CD8-positive, alpha-beta memory T cell (primary cell): ENCODE measurements around the gene STK10. TPM values are rescaled to one million over a fixed set of nuclear protein-coding genes. Genes with fewer than 3 reads are reported as not detected.
A peak's percentile ranks its signal among the peaks of the same experiment; 100 is the strongest.

Source experiments
- CTCF ChIA-PET: fragments of 350-600 bp; sonication (Branson Sonifier 250); formaldehyde crosslinking; loops from one replicate; lab custom pipeline; 2021; ENCODE audit warnings: antibody characterized with exemption; lab: Charles Lee
- POLR2A ChIA-PET: fragments of 350-600 bp; sonication (Branson Sonifier 250); formaldehyde crosslinking; loops from one replicate; lab custom pipeline; 2021; ENCODE audit warnings: antibody characterized with exemption; lab: Charles Lee
- DNase-seq, 5 donors: peaks; one replicate each; pipeline versions ENCODE4 v3.0.0 to v3.0.0-alpha.2; 2020 to 2022; ENCODE audit warnings: mixed read lengths in 1 of 5
- H3K27ac ChIP-seq: one replicate; pipeline ENCODE4 v1.7.0; 2013; ENCODE audit warnings: low read depth, mild to moderate bottlenecking, low read length, moderate library complexity
- H3K27me3 ChIP-seq: 2 replicates; pipeline ENCODE4 v1.7.0; 2013; ENCODE audit warnings: low read length, mild to moderate bottlenecking; ENCODE audit not compliant: insufficient read depth, poor library complexity, severe bottlenecking
- H3K36me3 ChIP-seq: 2 replicates; pipeline ENCODE4 v1.7.0; 2013; ENCODE audit warnings: mild to moderate bottlenecking, low read length, moderate library complexity; ENCODE audit not compliant: insufficient read depth
- H3K4me1 ChIP-seq: 2 replicates; pipeline ENCODE4 v1.7.0; 2013; ENCODE audit warnings: mild to moderate bottlenecking, low read length, moderate library complexity; ENCODE audit not compliant: insufficient read depth
- H3K4me3 ChIP-seq: 2 replicates; pipeline ENCODE4 v1.7.0; 2013; ENCODE audit warnings: mild to moderate bottlenecking, low read length
- H3K9me3 ChIP-seq: 2 replicates; pipeline ENCODE4 v1.7.0; 2013; ENCODE audit warnings: mild to moderate bottlenecking, low read length
- H3K27ac Mint-ChIP-seq, 8 donors: one replicate each; pipeline ENCODE4 v1.8.0; 2020 to 2021; ENCODE audit warnings: mixed read lengths in 8 of 8, mild to moderate bottlenecking in 6 of 8, inconsistent platforms in 3 of 8, moderate library complexity in 3 of 8
- H3K27me3 Mint-ChIP-seq, 2 donors: one replicate each; pipeline ENCODE4 v1.8.0; 2020 to 2021; ENCODE audit warnings: mixed read lengths in 2 of 2, mild to moderate bottlenecking in 1 of 2, moderate library complexity in 1 of 2
- H3K36me3 Mint-ChIP-seq, 3 donors: one replicate each; pipeline ENCODE4 v1.8.0; 2020 to 2021; ENCODE audit warnings: mixed read lengths in 3 of 3, inconsistent platforms in 1 of 3, mild to moderate bottlenecking in 1 of 3
- H3K4me1 Mint-ChIP-seq, 3 donors: one replicate each; pipeline ENCODE4 v1.8.0; 2020 to 2021; ENCODE audit warnings: mixed read lengths in 3 of 3, inconsistent platforms in 1 of 3, mild to moderate bottlenecking in 1 of 3
- H3K4me3 Mint-ChIP-seq, 7 donors: one replicate each; pipeline ENCODE4 v1.8.0; 2020 to 2021; ENCODE audit warnings: mixed read lengths in 7 of 7, mild to moderate bottlenecking in 6 of 7, moderate library complexity in 4 of 7, inconsistent platforms in 2 of 7
- H3K9me3 Mint-ChIP-seq, 5 donors: one replicate each; pipeline ENCODE4 v1.8.0; 2020 to 2022; ENCODE audit warnings: mixed read lengths in 5 of 5, mild to moderate bottlenecking in 3 of 5, moderate library complexity in 2 of 5, inconsistent platforms in 1 of 5
- polyA plus RNA-seq: library from polyadenylated mRNA; unstranded; fragments of 300-500 nt; fragmentation: Illumina TruSeq; gene quantifications from one replicate; pipeline ENCODE4 v1.2.3, GENCODE V29; 2021
- total RNA-seq, 2 experiments: library from RNA; stranded (reverse); gene quantifications; one replicate each; pipeline ENCODE4 v1.2.3, GENCODE V29; 2021

STK10 gene
- total and polyA plus RNA-seq, 3 experiments from 2014 or later, result 113 to 170 (median 118) TPM

DNA sequence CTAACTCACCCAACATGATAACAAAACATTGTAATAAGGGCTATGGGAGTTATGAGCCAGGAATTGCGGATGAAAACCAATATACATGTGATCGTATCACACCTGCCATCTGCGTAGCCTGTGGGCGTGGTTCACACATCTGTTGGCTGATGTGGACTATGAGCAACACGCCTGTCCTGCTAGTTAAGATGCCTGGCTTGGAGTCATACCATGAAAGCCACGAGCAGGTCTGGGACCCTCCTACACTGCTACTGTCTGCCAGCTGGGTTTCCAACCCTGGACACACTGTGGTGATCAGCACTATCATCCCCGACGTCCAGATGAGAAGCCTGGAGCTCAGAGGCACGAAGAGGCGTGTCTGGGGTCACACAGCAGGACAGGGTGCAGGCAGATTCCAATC lies 40.2 kb downstream of the STK10 start:
- peaks cover 95% of the 10 kb centered on the region for H3K4me1 ChIP-seq
- H3K27me3 ChIP-seq, result no peaks in the 10 kb centered on the region
- Mint-ChIP-seq H3K9me3 (no peaks in the 10 kb centered on the region), H3K4me3 (peak overlapping the region in 3 of 7 donors; percentile 11 to 66 (median 39)), H3K4me1 (peaks cover 80 to 97% (median 95%) of the 10 kb centered on the region in 3 donors), H3K27me3 (peaks cover 0 to 2% of the 10 kb centered on the region in 2 donors), H3K27ac (peak overlapping the region; percentile 84 to 97 (median 94)), H3K36me3 (peaks cover 7 to 80% (median 20%) of the 10 kb centered on the region in 3 donors)
- no peak overlapping the region for H3K4me3 ChIP-seq
- H3K36me3 ChIP-seq, result peaks cover 32% of the 10 kb centered on the region
- DNase-seq, result peak in 4 of 5 donors; percentile 12 to 54 (median 18)
- H3K9me3 ChIP-seq, result no peaks in the 10 kb centered on the region
- ChIA-PET POLR2A (no interaction called here), CTCF (interaction anchor here (1.2 kb wide), 1 partner anchor 26 kb away, joined by 4 read pairs; no protein-coding TSS in a partner anchor)
- H3K27ac ChIP-seq, result peak overlapping the region; percentile 7

DNA sequence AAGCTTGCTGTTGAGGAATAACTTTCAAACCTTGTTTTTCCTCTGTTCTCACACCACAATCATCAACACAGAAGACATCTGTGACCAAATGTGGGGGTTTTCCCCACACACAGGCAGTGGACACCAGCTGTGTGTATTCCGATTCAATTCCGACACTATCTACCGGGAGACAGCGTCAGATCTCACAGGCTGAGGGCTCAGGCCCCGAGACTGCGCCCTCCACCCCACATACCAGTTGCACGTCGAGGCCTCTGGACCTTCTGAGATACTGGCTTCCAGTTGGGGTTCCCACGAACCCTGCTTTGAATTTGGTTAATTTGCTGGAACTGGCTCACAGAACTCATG lies 41.3 kb downstream of the STK10 start:
- Mint-ChIP-seq H3K4me1 (peaks cover 80 to 97% (median 95%) of the 10 kb centered on the region in 3 donors), H3K27ac (peak overlapping the region; percentile 61 to 97 (median 94)), H3K9me3 (no peaks in the 10 kb centered on the region), H3K27me3 (peaks cover 0 to 2% of the 10 kb centered on the region in 2 donors), H3K4me3 (peak overlapping the region in 4 of 7 donors; percentile 41 to 68 (median 56)), H3K36me3 (peaks cover 2 to 80% (median 14%) of the 10 kb centered on the region in 3 donors)
- ChIA-PET CTCF (no interaction called here), POLR2A (interaction anchor here (0.7 kb wide), 1 partner anchor 83 kb away, joined by 4 read pairs; no protein-coding TSS in a partner anchor)
- Histone ChIP-seq H3K36me3 (peaks cover 25% of the 10 kb centered on the region), H3K27me3 (no peaks in the 10 kb centered on the region), H3K27ac (no peak overlapping the region), H3K4me1 (peaks cover 95% of the 10 kb centered on the region), H3K4me3 (no peak overlapping the region), H3K9me3 (no peaks in the 10 kb centered on the region)
- peak in 1 of 5 donors; percentile 6 for DNase-seq

DNA sequence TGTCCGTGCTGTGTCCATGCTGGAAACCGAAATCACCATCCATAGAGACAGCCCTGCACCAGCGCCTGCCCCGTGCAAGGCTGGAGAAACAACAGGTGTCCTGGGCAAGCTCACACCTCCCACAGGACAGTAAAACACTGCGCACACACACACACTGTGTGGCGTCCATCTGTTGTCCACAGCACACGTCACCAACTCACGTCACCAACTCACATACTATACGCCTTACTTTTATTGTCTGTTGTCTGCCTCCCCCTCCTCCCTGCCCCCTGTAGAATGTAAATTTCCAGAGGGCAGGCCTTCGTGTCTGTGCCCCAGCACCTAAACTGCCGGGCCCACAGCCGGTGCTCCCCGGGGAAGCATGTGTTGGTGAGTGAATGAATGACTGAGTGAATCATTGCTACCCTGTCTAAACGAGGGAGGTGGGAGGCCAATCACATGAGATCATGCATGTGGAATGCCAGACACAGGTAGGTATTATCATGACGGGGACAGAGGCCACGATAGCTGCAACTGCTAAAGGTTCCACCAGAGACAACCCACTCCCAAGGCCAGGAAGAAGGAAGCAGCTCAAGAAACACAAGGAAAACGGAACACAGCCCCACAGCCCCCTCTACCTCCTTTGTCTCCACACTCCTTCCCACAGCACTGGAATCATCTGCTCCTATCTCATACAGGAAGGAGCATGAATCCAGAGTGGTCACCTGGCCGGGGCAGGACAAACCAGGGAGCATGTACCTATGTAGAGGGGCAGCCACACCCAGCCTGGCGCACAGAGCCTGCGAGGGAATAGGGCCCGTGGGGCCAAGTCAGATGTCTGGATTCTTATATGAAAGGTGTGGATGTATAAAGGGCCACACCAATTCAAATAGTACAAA lies 41.9 kb downstream of the STK10 start:
- Histone ChIP-seq H3K9me3 (no peaks in the 10 kb centered on the region), H3K36me3 (peaks cover 24% of the 10 kb centered on the region), H3K4me1 (peaks cover 95% of the 10 kb centered on the region), H3K27ac (no peak overlapping the region), H3K4me3 (no peak overlapping the region), H3K27me3 (no peaks in the 10 kb centered on the region)
- Mint-ChIP-seq H3K9me3 (no peaks in the 10 kb centered on the region), H3K27ac (peak overlapping the region; percentile 78 to 98 (median 94)), H3K36me3 (peaks cover 0 to 76% (median 11%) of the 10 kb centered on the region in 3 donors), H3K4me1 (peaks cover 81 to 95% (median 93%) of the 10 kb centered on the region in 3 donors), H3K4me3 (peak overlapping the region in 2 of 7 donors; percentile 36 to 68), H3K27me3 (peaks cover 0 to 2% of the 10 kb centered on the region in 2 donors)
- POLR2A ChIA-PET, result no interaction called here
- peak in 1 of 5 donors; percentile 34 for DNase-seq
- CTCF ChIA-PET, result interaction anchor here (1.5 kb wide), 1 partner anchor 40 kb away, joined by 5 read pairs; no protein-coding TSS in a partner anchor

DNA sequence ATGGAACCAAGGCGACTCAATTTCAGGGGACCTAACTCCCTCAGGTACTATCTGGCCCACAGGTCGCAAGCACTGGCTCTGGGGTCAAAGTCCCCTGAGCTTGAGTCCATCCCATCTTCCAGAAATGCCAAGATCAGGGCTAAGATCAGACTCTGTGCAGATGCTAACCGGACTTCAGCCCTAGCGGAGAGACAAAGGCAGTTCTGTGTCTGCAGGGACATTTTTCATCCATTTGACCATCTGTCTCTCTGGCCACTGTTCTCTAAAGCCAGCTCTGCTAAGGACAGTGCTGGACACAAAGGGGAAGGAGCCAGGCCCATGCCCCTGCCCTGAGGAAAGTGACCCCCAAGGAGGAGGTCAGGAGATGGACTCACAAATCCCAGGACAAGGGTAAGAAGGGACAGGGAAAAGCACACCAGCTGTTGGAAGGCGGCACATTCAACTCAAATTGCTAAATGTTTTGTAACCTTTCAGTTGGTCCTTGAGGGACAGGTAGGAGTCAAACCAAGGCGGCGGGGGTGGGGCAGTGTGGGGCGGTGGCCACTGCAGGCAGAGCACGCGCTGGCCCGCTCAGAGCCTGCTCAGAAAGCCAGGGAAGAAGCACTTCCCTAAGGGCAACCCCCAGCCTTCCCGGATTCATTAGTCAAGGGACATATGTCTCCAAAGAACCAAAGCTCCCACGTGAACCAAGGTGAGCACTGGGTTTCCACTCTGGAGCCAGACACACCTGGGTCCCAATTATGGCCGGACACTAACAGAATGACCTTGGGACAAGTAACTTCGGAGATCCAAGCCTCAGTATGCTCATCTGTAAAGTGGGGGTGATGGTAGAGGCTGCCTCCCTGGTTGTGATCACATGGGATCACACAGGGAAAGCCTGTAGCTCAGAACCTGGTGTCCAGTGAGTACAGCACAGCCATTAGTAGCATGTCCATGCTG lies 42.8 kb downstream of the STK10 start:
- DNase-seq, result peak in 1 of 5 donors; percentile 12
- Mint-ChIP-seq H3K36me3 (peaks cover 0 to 73% (median 6%) of the 10 kb centered on the region in 3 donors), H3K27ac (peak overlapping the region; percentile 63 to 98 (median 93)), H3K9me3 (no peaks in the 10 kb centered on the region), H3K4me3 (peak overlapping the region in 3 of 7 donors; percentile 19 to 52 (median 20)), H3K4me1 (peaks cover 78 to 95% (median 93%) of the 10 kb centered on the region in 3 donors), H3K27me3 (peaks cover 0 to 2% of the 10 kb centered on the region in 2 donors)
- Histone ChIP-seq H3K27ac (peak overlapping the region; percentile 38), H3K27me3 (no peaks in the 10 kb centered on the region), H3K4me1 (peaks cover 93% of the 10 kb centered on the region), H3K9me3 (no peaks in the 10 kb centered on the region), H3K36me3 (peaks cover 27% of the 10 kb centered on the region), H3K4me3 (no peak overlapping the region)
- ChIA-PET POLR2A (no interaction called here), CTCF (interaction anchor here (0.6 to 1.5 kb wide), 3 partner anchors 39 to 44 kb away, joined by 3 to 5 read pairs (median 3); no protein-coding TSS in a partner anchor)

DNA sequence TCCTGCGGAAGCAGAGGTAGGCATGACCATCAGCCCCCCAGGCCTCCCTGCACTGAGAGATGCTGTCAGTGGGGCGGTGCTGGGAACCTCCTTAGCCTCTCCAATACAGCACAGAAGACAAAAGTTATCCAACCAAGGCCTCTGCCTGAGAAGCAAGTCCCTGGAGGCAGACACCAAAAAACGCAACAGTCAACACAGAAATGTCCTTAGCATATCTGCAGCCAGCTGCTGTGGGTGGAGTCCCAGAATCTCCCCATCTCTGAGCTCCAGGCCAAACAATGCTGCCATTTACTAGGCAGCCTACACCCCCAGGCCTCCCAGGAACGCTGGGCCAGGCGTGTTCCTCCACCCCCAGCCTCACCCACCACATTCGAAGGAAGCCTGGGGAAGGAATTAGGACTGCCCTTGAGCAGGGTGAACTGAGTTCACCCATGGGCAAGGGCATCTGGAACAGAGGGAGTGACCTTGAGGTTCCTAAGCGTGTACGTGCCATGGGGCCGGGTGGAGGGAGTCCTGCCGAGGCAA lies 43.7 kb downstream of the STK10 start:
- peaks cover 0 to 77% (median 8%) of the 10 kb centered on the region in 3 donors for H3K36me3 Mint-ChIP-seq
- Histone ChIP-seq H3K4me3 (no peak overlapping the region), H3K36me3 (peaks cover 27% of the 10 kb centered on the region), H3K4me1 (peaks cover 94% of the 10 kb centered on the region), H3K9me3 (no peaks in the 10 kb centered on the region), H3K27me3 (no peaks in the 10 kb centered on the region), H3K27ac (no peak overlapping the region)
- DNase-seq, result peak in 1 of 5 donors; percentile 42
- no peaks in the 10 kb centered on the region for H3K9me3 Mint-ChIP-seq
- H3K27me3 Mint-ChIP-seq, result peaks cover 0 to 2% of the 10 kb centered on the region in 2 donors
- ChIA-PET POLR2A (no interaction called here), CTCF (interaction anchor here (0.9 to 2.3 kb wide), 3 partner anchors 38 to 44 kb away, joined by 3 to 11 read pairs (median 3); partner anchors contain the start of gene STK10)
- peak overlapping the region in 5 of 7 donors; percentile 6 to 62 (median 52) for H3K4me3 Mint-ChIP-seq
- H3K27ac Mint-ChIP-seq, result peak overlapping the region; percentile 76 to 98 (median 84)
- H3K4me1 Mint-ChIP-seq, result peaks cover 85 to 97% (median 95%) of the 10 kb centered on the region in 3 donors

DNA sequence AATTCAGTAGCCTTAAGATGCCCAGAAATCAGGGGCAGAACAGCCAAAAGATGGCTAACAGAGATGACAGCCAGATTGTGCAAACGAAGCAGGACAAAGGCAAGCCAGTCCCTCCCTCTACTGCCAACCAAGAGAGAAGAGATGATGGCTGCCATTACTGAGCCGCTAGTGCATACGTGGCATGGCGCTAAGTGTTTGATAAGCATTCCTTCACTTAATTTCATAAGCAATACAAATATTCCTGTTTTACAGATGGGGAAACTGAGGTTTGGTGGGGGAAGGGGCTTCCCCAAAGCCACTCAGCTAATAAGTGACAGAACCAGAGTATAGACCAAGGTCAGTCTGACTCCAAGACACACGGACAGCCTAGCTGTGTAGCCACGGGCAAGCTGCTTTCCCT lies 44.1 kb downstream of the STK10 start:
- no peaks in the 10 kb centered on the region for H3K9me3 ChIP-seq
- DNase-seq, result peak in 1 of 5 donors; percentile 10
- CTCF ChIA-PET, result interaction anchor here (1.0 to 2.3 kb wide), 2 partner anchors 43 to 45 kb away, joined by 3 to 11 read pairs; partner anchors contain the start of gene STK10
- H3K4me1 ChIP-seq, result peaks cover 89% of the 10 kb centered on the region
- peaks cover 0 to 76% (median 8%) of the 10 kb centered on the region in 3 donors for H3K36me3 Mint-ChIP-seq
- H3K9me3 Mint-ChIP-seq, result no peaks in the 10 kb centered on the region
- H3K27ac ChIP-seq, result no peak overlapping the region
- POLR2A ChIA-PET, result no interaction called here
- H3K4me3 ChIP-seq, result no peak overlapping the region
- H3K4me1 Mint-ChIP-seq, result peaks cover 86 to 96% (median 95%) of the 10 kb centered on the region in 3 donors
- H3K27ac Mint-ChIP-seq, result peak overlapping the region; percentile 76 to 98 (median 84)
- peak overlapping the region in 3 of 7 donors; percentile 33 to 62 (median 41) for H3K4me3 Mint-ChIP-seq
- H3K36me3 ChIP-seq, result peaks cover 27% of the 10 kb centered on the region
- H3K27me3 ChIP-seq, result no peaks in the 10 kb centered on the region
- H3K27me3 Mint-ChIP-seq, result peaks cover 0 to 2% of the 10 kb centered on the region in 2 donors

DNA sequence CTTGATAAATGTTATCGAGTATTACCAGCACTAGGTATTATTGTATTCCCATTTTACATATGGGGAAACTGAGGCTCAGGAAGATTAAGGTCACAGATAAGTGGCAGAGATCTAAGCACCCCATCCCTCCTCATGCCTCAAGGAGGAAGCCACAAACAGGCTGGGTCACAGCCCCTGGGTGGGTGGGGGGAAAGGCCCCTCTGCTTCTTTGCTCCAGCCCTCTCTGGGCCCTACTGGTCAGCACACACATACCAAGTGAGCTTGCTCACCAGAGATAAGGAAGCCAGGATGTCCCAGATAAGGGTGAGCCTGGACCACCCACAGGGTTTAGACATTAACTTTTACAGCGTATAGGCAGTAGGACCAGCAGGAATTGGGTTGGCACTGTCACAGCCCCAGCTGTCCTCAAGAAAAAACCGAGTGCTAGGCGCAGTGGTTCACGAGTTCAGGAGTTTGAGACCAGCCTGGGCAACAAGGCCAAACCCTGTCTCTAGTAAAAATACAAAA lies 45.3 kb downstream of the STK10 start:
- Histone ChIP-seq H3K27ac (peak overlapping the region; percentile 11), H3K9me3 (no peaks in the 10 kb centered on the region), H3K4me1 (peaks cover 78% of the 10 kb centered on the region), H3K4me3 (no peak overlapping the region), H3K36me3 (peaks cover 18% of the 10 kb centered on the region), H3K27me3 (no peaks in the 10 kb centered on the region)
- peak overlapping the region in 1 of 7 donors; percentile 41 for H3K4me3 Mint-ChIP-seq
- peak in 1 of 5 donors; percentile 17 for DNase-seq
- H3K36me3 Mint-ChIP-seq, result peaks cover 0 to 66% (median 10%) of the 10 kb centered on the region in 3 donors
- CTCF ChIA-PET, result interaction anchor here (1.8 to 2.3 kb wide), 2 partner anchors 9 to 46 kb away, joined by 5 to 11 read pairs; partner anchors contain the start of gene STK10
- POLR2A ChIA-PET, result no interaction called here
- H3K27ac Mint-ChIP-seq, result peak overlapping the region; percentile 36 to 96 (median 84)
- peaks cover 0 to 2% of the 10 kb centered on the region in 2 donors for H3K27me3 Mint-ChIP-seq
- no peaks in the 10 kb centered on the region for H3K9me3 Mint-ChIP-seq
- H3K4me1 Mint-ChIP-seq, result peaks cover 81 to 91% (median 88%) of the 10 kb centered on the region in 3 donors
